Skeletal muscle tissue (tissue), 4 donors: ENCODE results near the gene BCL11B. TPM values are rescaled to one million over a fixed set of nuclear protein-coding genes. Genes with fewer than 3 reads are reported as not detected.

Experiments
- H3K27ac ChIP-seq: one replicate; pipeline ENCODE4 v1.7.0; 2013; ENCODE audit warnings: mild to moderate bottlenecking, low read depth, low read length, inconsistent platforms
- H3K27me3 ChIP-seq, 3 donors: one replicate each; pipeline ENCODE4 v1.7.0; 2013; ENCODE audit warnings: low read length in 3 of 3; ENCODE audit not compliant: control insufficient read depth in 3 of 3, insufficient read depth in 3 of 3
- H3K36me3 ChIP-seq, 3 donors: one replicate each; pipeline ENCODE4 v1.7.0; 2013; ENCODE audit warnings: low read length in 3 of 3; ENCODE audit not compliant: control insufficient read depth in 3 of 3, insufficient read depth in 3 of 3
- H3K4me1 ChIP-seq, 3 donors: one replicate each; pipeline ENCODE4 v1.7.0; 2013; ENCODE audit warnings: low read length in 3 of 3, mild to moderate bottlenecking in 3 of 3; ENCODE audit not compliant: control insufficient read depth in 3 of 3, insufficient read depth in 3 of 3
- H3K4me3 ChIP-seq, 3 donors: one replicate each; pipeline ENCODE4 v1.7.0; 2013; ENCODE audit warnings: low read length in 3 of 3
- H3K9ac ChIP-seq, 3 donors: one replicate each; pipeline ENCODE4 v1.7.0; 2013; ENCODE audit warnings: low read length in 3 of 3, mild to moderate bottlenecking in 3 of 3, moderate library complexity in 2 of 3, low read depth in 1 of 3
- H3K9me3 ChIP-seq, 3 donors: one replicate each; pipeline ENCODE4 v1.7.0; 2013; ENCODE audit warnings: low read length in 3 of 3; ENCODE audit not compliant: control insufficient read depth in 3 of 3
- total RNA-seq: library from RNA; depleted of rRNA; stranded (reverse); fragments of >200 nt; gene quantifications from one replicate; pipeline ENCODE4 v1.2.3, GENCODE V29; 2014
- donor health status: Osteomylitis.

Gene BCL11B
- total RNA-seq, 1 donor from 2014 or later: 1.0 TPM

DNA sequence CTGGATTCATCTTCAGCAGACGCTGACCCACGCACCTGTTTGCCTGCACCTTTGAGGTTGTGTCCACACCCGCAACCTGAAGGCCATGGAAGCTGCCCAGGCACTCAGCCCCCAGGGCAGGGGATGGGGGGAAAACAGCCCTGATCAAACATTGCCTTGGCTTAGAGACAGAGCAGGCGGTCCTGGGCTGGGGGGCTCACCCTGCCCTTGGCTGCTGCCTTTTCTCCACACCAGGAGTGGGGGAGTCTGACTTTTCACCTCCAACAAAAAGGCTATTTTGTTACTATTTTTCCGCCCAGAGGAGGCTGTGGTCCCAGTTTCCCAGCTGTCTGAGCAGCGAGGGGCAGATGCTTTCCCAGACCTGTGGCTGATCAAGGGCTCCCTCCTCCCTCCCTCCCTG is 24.2 kb downstream of the BCL11B start:
- Histone ChIP-seq H3K4me3 (no peak overlapping the region), H3K9me3 (no peaks in the 10 kb centered on the region), H3K9ac (no peak overlapping the region), H3K4me1 (no peaks in the 10 kb centered on the region), H3K27ac (no peak overlapping the region), H3K36me3 (no peaks in the 10 kb centered on the region), H3K27me3 (peaks cover 45 to 63% (median 61%) of the 10 kb centered on the region in 3 donors)

DNA sequence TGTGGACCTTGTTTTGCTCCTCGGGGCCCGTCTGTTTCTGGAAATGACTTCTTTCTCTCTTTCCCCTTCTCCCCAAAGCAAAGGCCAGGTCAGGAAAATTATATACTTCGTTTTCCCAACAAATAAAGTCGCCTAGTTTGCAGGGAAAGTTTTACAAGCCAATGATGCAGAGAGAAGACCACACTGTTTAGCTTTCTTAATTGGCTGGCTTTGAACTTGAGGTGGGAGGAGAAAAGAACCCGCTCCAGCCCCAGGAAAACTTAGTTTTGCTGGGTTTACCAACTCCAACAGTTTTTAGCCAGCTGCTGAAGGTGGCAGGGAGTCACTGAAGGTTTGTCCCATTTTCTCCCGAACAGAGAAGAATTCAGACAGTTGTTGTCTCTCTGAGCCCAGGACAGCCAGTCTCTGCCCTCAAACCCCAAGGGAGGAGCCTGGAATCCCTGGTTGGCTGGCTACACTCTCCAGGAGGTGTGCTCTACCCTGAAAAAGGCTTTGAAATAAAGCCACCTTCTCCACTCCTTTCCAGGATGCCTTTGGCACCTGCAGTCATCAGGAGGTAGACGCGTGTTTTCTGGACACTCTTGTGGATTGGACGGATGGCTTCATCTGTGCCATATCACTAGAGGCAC is 24.8 kb downstream of the BCL11B start:
- no peak overlapping the region for H3K4me3 ChIP-seq
- no peaks in the 10 kb centered on the region for H3K36me3 ChIP-seq
- no peak overlapping the region for H3K27ac ChIP-seq
- H3K27me3 ChIP-seq: peaks cover 47 to 60% (median 60%) of the 10 kb centered on the region in 3 donors
- no peaks in the 10 kb centered on the region for H3K9me3 ChIP-seq
- H3K4me1 ChIP-seq: no peaks in the 10 kb centered on the region
- H3K9ac ChIP-seq: no peak overlapping the region

DNA sequence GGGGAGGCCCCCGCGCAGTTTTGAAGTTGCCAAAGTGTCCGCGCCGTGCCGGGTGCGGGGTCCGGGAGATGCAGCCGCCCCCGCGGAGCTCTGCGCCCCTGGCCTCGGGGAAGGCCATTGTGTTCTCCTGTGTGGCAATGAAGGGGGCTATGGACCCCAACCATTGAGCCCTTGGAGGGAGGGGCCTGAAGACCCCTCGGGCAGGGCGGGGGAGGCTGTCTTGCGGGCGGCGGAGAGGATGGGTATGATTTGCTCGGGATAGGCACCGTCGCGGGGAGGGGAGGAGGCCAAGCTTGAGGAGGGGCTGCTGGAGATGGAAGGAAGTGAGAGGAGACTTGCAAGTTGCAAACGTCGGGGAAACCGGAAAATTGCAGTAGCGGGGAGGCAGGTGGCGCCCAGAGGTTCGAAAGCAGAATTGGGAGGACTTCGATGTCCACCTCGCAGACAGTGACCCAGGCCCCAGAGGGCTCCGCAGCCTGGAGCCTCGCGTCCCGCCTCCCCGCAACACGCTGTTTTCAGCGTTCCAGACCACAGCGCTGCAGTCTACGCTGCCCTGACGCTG is 25.4 kb downstream of the BCL11B start:
- Histone ChIP-seq H3K9me3 (no peaks in the 10 kb centered on the region), H3K36me3 (no peaks in the 10 kb centered on the region), H3K27me3 (peaks cover 47 to 62% (median 60%) of the 10 kb centered on the region in 3 donors), H3K4me3 (no peak overlapping the region), H3K27ac (no peak overlapping the region), H3K4me1 (no peaks in the 10 kb centered on the region), H3K9ac (no peak overlapping the region)

DNA sequence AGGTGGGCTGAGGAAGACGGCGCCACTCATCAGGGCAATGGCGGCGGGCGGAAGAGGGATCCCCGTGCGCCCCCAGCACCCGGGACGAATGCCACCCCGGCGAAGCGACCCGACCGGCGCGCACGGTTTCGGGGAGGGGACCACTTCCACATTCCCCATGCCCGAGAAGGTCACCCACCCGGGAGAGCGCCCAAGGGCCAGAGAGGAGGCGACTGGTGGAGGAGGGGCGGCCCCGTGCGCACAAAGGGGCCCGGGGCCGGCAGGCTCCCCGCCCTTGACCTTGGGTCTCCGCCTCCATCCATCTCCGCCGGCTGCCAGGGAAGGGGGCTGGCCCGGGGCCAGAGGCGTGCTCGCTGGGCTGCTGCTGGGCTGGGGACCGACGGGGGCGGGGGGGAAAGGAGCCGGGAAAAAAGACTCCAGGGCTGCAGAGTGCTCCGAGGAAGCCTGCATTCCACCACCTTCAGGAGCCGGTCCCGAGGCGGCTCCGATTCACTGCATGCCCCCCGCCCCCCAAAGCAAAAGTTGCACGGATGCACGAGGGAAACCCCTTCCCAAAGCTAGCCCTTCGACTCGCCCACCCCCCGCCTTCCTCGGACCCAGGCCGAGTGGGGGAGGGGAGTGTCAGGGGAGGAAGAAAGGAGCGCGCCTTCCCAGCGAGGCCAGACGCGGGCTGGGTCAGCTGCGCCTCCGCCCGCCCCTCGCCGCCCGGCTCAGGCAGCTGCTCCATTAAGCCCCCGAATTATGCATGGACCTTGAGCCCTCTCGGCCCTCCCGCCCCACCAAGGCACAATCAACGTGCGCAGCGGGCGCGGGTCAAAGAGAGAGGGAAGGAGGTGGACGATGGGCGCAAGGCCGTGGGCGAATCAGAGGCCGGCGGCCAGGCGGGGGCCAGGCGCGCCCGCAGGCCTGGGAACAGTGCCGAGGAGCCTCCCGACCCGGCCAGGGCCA is 26.2 kb downstream of the BCL11B start:
- H3K4me3 ChIP-seq: no peak overlapping the region
- H3K27ac ChIP-seq: no peak overlapping the region
- H3K9me3 ChIP-seq: no peaks in the 10 kb centered on the region
- peaks cover 47 to 62% (median 62%) of the 10 kb centered on the region in 3 donors for H3K27me3 ChIP-seq
- H3K4me1 ChIP-seq: no peaks in the 10 kb centered on the region
- no peaks in the 10 kb centered on the region for H3K36me3 ChIP-seq
- H3K9ac ChIP-seq: no peak overlapping the region

DNA sequence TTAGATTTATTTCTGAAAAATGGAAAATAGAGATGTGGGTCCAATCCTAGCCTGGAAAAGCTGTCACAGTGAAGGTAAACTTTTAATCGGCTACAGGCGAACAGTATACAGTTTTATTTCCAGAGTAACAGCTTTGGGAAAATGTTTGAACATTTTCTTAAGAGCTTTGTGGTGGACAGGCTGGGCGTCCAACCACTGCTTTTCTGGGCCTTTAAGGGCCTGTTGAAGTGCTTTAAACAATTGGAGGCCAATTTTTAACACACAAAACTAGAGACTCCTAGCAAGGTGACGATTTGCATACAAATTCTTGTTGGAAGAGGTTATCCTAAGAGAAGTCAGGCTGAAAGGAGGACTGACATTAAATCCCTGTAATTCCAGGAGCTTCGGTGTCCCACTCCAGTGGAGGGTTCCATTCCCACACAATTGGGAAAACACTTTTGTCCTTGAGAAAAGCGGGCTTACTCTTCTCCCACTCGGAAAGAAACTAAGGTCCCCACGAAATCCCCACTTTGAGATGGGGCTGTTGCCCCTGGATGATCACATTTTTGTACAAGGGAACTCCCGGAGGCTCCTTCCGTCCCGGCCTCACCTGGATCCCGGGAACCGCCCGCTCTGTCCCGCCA is 26.9 kb downstream of the BCL11B start:
- H3K27ac ChIP-seq: no peak overlapping the region

DNA sequence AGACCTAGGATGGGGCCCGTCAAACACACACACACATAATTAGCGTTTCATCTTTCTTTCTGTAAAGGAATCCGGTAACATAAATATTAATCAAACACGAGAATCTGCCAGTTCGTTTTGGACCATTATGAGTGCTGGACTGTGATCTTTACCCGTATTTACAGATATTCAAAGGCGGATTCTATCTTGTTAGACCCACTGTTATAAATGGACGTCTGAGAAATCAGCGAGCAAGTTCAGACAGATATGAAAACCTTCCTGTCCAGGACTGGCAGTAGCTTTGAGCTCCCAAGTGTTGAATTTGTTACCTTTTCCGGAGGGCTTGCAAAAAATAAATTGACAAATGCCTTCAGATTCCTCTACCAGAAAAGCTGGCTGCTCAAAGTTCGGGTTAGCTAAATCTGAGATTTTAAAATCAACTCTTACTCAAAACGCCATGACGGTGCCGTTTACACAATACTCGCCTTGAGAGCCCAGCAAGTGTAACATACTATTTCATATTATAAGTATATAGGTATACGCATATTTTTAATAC is 27.6 kb downstream of the BCL11B start:
- no peak overlapping the region for H3K9ac ChIP-seq

More for the DNA sequence above, 26.9 kb downstream of the BCL11B start:
- H3K9ac ChIP-seq: no peak overlapping the region
- H3K4me3 ChIP-seq: no peak overlapping the region
- no peaks in the 10 kb centered on the region for H3K36me3 ChIP-seq
- no peaks in the 10 kb centered on the region for H3K9me3 ChIP-seq
- H3K4me1 ChIP-seq: no peaks in the 10 kb centered on the region
- H3K27me3 ChIP-seq: peaks cover 47 to 62% (median 61%) of the 10 kb centered on the region in 3 donors

DNA sequence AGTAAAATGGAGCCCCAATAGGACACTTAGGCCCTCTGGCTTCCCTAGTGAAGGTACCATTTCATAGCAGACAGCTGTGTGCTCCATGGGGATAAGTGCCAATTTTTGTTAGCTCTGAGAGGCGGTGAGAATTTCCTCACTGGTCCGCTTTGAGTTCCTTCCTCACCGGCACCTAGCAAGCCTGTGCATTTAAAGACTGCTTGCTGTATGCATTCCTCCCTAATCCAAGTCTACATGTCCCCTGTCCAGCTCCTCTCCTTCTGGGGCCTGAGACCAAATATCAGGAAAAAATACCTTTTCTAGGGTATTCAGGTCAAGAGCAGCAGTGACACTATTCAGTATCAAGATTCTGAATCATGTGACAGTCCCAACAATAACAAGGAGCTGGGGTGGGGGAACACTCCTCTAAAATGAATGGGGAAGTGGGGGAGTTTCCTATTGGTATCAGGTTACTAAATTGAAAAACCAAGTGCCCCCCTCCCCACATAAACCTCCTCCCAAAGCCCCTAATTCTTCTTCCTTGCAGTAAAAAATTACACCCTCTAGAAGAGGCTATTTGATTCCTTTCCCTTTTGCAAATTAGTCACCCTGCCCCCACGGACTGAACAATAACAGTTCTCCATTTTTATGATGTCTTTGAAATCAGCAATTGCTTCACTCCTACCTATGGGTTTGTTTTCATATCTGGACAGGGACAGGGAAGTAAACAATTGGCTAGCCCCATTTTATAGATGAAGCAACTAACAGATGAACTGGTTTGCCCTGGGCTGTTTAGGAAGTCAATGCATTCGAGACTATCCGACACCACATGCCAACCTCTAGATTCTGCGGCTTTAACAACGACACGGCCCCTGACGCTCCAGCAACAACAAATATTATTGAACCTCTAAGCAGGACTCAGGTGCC is 28.9 kb downstream of the BCL11B start:
- no peak overlapping the region for H3K9ac ChIP-seq
- no peak overlapping the region for H3K4me3 ChIP-seq
- peaks cover 35 to 55% (median 51%) of the 10 kb centered on the region in 3 donors for H3K27me3 ChIP-seq
- H3K27ac ChIP-seq: no peak overlapping the region
- no peaks in the 10 kb centered on the region for H3K9me3 ChIP-seq
- no peaks in the 10 kb centered on the region for H3K4me1 ChIP-seq
- no peaks in the 10 kb centered on the region for H3K36me3 ChIP-seq

More for the DNA sequence above, 27.6 kb downstream of the BCL11B start:
- H3K4me1 ChIP-seq: no peaks in the 10 kb centered on the region
- H3K4me3 ChIP-seq: no peak overlapping the region
- H3K9me3 ChIP-seq: no peaks in the 10 kb centered on the region
- no peaks in the 10 kb centered on the region for H3K36me3 ChIP-seq
- peaks cover 46 to 62% (median 59%) of the 10 kb centered on the region in 3 donors for H3K27me3 ChIP-seq
- H3K27ac ChIP-seq: no peak overlapping the region

DNA sequence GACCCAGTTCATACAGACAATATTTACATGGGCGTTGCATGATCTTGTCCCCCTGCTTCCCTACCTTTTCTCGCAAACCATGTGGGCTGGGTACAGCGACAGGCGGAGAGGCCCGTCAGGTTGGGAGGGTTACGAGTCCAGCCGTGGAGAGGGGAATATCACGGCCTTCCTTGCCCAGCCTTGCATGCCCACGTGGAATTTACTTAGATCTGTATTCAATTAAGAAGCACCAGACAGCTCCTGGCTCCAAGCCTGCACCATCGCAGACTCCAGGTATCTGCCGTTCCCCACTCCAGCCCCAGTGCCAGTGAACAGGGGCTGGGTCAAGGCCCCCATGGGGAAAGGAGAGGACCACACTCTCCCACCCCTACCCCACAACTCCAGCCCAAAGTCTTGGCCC is 29.8 kb downstream of the BCL11B start:
- H3K4me1 ChIP-seq: no peaks in the 10 kb centered on the region
- H3K27ac ChIP-seq: no peak overlapping the region
- H3K27me3 ChIP-seq: peaks cover 30 to 49% (median 47%) of the 10 kb centered on the region in 3 donors

More for the DNA sequence above, 29.8 kb downstream of the BCL11B start:
- no peak overlapping the region for H3K9ac ChIP-seq
- no peaks in the 10 kb centered on the region for H3K9me3 ChIP-seq
- H3K36me3 ChIP-seq: no peaks in the 10 kb centered on the region
- H3K4me3 ChIP-seq: no peak overlapping the region
